DOHH2 (cell line): ENCODE measurements around the gene SCYGR3.

ENCODE experiments used
- EZH2phosphoT487 ChIP-seq: fragments of 200-600 bp; sonication (generic); IDR thresholded peaks from 2 replicates; pipeline ENCODE4 v1.6.1; 2017; ENCODE audit warnings: borderline replicate concordance, mild to moderate bottlenecking, antibody characterized with exemption, low read length, moderate library complexity, mixed read lengths
- TF ChIP-seq, protein P1 (sequence below): fragments of 200-600 bp; sonication (generic); IDR thresholded peaks from one replicate; pipeline ENCODE4 v1.5.1; 2014; ENCODE audit warnings: antibody characterized with exemption, mild to moderate bottlenecking, low read depth, low read length; ENCODE audit not compliant: poor library complexity, severe bottlenecking

DNA sequence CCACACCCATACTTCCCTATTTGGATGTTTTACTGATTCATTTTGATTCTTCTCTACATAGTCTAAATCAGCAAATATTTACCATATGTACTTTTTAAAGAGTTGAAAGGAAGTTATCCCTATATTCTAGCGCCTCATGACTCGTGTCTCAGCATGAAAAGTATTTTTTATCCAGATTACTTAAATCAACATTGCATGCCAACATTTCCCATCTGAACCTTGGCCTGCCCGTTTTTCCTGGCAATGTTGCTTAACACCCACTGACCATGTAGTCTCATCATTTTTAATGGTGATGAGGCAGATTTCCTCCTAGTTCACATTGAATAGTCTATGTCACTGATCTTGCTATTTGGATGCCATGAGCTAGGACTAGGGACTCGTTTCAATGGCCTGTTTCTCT lies 38.8 kb upstream of the SCYGR3 start:
- TF ChIP-seq, protein P1, sequence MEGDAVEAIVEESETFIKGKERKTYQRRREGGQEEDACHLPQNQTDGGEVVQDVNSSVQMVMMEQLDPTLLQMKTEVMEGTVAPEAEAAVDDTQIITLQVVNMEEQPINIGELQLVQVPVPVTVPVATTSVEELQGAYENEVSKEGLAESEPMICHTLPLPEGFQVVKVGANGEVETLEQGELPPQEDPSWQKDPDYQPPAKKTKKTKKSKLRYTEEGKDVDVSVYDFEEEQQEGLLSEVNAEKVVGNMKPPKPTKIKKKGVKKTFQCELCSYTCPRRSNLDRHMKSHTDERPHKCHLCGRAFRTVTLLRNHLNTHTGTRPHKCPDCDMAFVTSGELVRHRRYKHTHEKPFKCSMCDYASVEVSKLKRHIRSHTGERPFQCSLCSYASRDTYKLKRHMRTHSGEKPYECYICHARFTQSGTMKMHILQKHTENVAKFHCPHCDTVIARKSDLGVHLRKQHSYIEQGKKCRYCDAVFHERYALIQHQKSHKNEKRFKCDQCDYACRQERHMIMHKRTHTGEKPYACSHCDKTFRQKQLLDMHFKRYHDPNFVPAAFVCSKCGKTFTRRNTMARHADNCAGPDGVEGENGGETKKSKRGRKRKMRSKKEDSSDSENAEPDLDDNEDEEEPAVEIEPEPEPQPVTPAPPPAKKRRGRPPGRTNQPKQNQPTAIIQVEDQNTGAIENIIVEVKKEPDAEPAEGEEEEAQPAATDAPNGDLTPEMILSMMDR, result no peak
- no peak for TF ChIP-seq EZH2phosphoT487
